WERI-Rb-1 (cell line): ENCODE results near the gene SIAH2.

Experiments used
- DNase-seq: peaks from one replicate; pipeline ENCODE4 v3.0.0-alpha.2; 2020
- H3K27ac ChIP-seq: fragments of 250-450 bp; sonication (Bioruptor Pico); 2 replicates; pipeline ENCODE4 v1.5.1; 2020; ENCODE audit warnings: mild to moderate bottlenecking, moderate library complexity
- H3K27me3 ChIP-seq: fragments of 250-450 bp; sonication (Bioruptor Pico); 2 replicates; pipeline ENCODE4 v1.5.1; 2021; ENCODE audit warnings: mild to moderate bottlenecking, low read depth, moderate library complexity; ENCODE audit not compliant: insufficient read depth, severe bottlenecking
- H3K36me3 ChIP-seq: fragments of 250-450 bp; sonication (Bioruptor Pico); 2 replicates; pipeline ENCODE4 v1.5.1; 2020; ENCODE audit warnings: mild to moderate bottlenecking, moderate library complexity
- H3K4me3 ChIP-seq: 2 replicates; pipeline ENCODE4 v1.5.1; 2011; ENCODE audit warnings: low read depth, mild to moderate bottlenecking, control low read depth, low read length
- H3K9me3 ChIP-seq: fragments of 250-450 bp; sonication (Bioruptor Pico); 2 replicates; pipeline ENCODE4 v1.5.1; 2021; ENCODE audit warnings: mild to moderate bottlenecking, moderate library complexity; ENCODE audit not compliant: severe bottlenecking
- TF ChIP-seq, protein P1 (sequence below): IDR thresholded peaks from 2 replicates; pipeline ENCODE4 v1.5.1; 2011; ENCODE audit warnings: low read depth, mild to moderate bottlenecking, control low read depth, inconsistent platforms, low read length

Gene SIAH2

DNA sequence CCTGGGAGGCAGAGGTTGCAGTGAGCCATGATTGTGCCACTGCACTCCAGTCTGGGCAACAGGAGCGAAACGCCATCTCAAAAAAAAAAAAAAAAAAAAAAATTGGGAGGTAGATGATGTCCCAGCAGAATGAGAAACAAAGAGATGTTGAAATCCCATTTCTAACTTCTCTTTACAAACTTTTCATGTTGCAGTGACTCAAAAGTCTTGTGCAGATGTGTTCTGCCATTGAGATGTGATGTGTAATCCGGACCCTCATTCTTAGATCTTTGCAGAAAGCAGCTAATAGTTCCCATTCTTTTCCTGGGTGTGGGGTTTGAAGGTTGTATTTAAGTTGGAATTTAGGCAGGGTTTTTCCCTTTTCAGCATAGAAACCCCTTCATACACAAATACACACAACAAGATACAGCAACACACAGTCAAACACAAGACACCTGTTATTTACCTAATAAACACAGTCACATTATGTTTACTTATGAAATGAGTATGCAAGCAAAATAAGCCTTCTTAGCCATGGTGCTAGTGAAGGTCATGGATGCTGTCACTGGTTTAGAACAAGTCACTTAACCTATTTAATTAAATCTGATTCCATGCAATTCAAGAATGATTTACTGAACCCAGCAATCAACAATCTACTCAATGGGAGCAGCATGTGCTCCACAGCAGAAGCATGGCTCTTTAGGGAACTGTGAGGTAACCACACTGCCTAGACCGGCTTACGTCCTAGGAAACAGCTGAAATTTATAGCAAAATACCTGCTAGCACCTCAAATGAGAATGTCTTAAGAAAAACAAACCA, 14.9 kb downstream of the SIAH2 start:
- Histone ChIP-seq H3K27me3 (peaks cover 89% of the 10 kb centered on the region), H3K27ac (no peak overlapping the region), H3K9me3 (no peaks in the 10 kb centered on the region), H3K36me3 (no peaks in the 10 kb centered on the region), H3K4me3 (no peak overlapping the region)
- TF ChIP-seq, protein P1, sequence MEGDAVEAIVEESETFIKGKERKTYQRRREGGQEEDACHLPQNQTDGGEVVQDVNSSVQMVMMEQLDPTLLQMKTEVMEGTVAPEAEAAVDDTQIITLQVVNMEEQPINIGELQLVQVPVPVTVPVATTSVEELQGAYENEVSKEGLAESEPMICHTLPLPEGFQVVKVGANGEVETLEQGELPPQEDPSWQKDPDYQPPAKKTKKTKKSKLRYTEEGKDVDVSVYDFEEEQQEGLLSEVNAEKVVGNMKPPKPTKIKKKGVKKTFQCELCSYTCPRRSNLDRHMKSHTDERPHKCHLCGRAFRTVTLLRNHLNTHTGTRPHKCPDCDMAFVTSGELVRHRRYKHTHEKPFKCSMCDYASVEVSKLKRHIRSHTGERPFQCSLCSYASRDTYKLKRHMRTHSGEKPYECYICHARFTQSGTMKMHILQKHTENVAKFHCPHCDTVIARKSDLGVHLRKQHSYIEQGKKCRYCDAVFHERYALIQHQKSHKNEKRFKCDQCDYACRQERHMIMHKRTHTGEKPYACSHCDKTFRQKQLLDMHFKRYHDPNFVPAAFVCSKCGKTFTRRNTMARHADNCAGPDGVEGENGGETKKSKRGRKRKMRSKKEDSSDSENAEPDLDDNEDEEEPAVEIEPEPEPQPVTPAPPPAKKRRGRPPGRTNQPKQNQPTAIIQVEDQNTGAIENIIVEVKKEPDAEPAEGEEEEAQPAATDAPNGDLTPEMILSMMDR, result no peak
- no peak for DNase-seq

DNA sequence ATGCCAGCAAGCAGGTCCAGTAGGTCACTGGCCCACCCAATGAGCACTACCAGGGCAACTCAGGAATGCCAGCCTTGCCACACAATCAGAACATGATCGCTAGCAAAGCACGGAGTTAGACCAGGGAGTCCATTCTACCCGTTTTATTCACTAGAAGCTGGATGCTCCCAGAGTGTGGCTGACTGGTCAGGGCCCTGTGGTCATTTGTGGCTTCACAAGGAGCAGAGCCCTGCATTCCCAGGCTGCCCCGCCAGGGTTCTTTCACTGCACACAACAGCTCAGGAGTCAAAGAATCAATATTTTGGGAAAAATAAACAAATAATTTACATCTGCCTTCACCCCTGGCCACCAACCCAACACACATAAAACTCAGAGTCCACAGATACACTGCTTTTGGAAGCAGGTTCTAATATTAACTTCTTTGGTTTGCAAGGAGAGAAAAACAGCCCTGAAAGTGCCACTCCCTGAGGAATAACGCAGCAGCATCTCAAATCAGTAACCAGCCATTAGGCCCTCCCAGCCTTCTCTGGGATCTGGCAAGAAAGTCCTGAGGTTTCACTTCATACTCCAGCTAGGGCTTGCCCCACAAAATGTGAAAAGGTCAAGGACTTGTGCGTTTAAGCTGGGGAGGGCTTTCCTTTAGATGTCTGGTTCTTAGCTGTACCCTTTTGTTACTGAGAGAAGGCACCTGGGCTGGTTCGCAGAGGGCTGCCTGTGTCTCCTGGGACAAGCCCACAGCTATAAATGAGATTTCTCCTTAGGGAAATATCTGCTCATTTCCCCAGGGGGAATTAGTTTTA, 16.0 kb downstream of the SIAH2 start:
- DNase-seq, result no peak
- H3K9me3 ChIP-seq, result no peaks in the 10 kb centered on the region
- peaks cover 89% of the 10 kb centered on the region for H3K27me3 ChIP-seq
- no peak overlapping the region for H3K4me3 ChIP-seq
- H3K36me3 ChIP-seq, result no peaks in the 10 kb centered on the region
- H3K27ac ChIP-seq, result no peak overlapping the region
- TF ChIP-seq, protein P1, result no peak

DNA sequence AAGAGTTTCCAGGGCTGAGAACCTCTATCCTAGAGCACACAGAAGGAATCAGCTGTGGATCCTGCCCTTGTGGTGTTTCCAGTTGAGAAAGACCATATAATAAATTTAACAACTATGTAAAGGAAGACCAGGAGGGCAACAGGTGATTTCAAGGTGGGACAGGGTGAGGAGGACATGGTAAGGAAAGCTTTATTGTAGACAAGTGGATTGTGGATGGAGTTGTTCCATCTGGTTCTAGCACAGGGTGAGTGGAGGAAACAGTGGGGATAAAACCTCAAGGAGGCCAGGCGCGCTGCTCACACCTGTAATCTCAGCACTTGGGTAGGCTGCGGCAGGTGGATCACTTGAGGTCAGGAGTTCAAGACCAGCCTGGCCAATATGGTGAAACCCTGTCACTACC, 17.1 kb downstream of the SIAH2 start:
- Histone ChIP-seq H3K4me3 (no peak overlapping the region), H3K27me3 (peaks cover 90% of the 10 kb centered on the region), H3K27ac (no peak overlapping the region), H3K9me3 (peaks cover under 1% of the 10 kb centered on the region), H3K36me3 (no peaks in the 10 kb centered on the region)
- DNase-seq, result no peak
- TF ChIP-seq, protein P1, result no peak

GRCh38 chr3:150744919-150745211, 18.1 kb downstream of the SIAH2 start:
- no peak overlapping the region for H3K27ac ChIP-seq
- H3K9me3 ChIP-seq, result peaks cover 2% of the 10 kb centered on the region
- H3K36me3 ChIP-seq, result no peaks in the 10 kb centered on the region
- DNase-seq, result no peak
- TF ChIP-seq, protein P1, result no peak
- H3K27me3 ChIP-seq, result peaks cover 87% of the 10 kb centered on the region
- no peak overlapping the region for H3K4me3 ChIP-seq

- Histone ChIP-seq H3K27ac (no peak overlapping the region), H3K9me3 (peaks cover 2% of the 10 kb centered on the region), H3K4me3 (no peak overlapping the region), H3K36me3 (no peaks in the 10 kb centered on the region), H3K27me3 (peaks cover 88% of the 10 kb centered on the region)
- TF ChIP-seq, protein P1, result no peak
- peak; percentile 41 for DNase-seq
These were observed 18.7 kb downstream of the SIAH2 start for GRCh38 chr3:150744041-150744918.
